GM12872 (cell line): ENCODE data around the gene MYBPHL.

Experiments
- CTCF ChIP-seq: IDR thresholded peaks from 3 replicates; pipeline ENCODE4 v1.5.1; 2011; ENCODE audit warnings: low read depth, mild to moderate bottlenecking, low read length, moderate library complexity; ENCODE audit not compliant: insufficient read depth

The MYBPHL gene

GRCh38 chr1:109306832-109307273 lies at the start of gene MYBPHL:
Gene MYBPHL, minus strand, starts transcription at chr1:109307011. Its CDS starts 20 bp downstream, at chr1:109306991.
- TF ChIP-seq CTCF = no peak

- TF ChIP-seq CTCF = no peak
These were observed 49.7 kb upstream of the MYBPHL start for GRCh38 chr1:109356505-109356904.

GRCh38 chr1:109354929-109355328 lies 48.1 kb upstream of the MYBPHL start:
- no peak for TF ChIP-seq CTCF

GRCh38 chr1:109351457-109351856 lies 44.6 kb upstream of the MYBPHL start:
- no peak for TF ChIP-seq CTCF

- no peak for TF ChIP-seq CTCF
These were observed 43.8 kb upstream of the MYBPHL start for GRCh38 chr1:109350655-109351054.

- no peak for TF ChIP-seq CTCF
These were observed 43.4 kb upstream of the MYBPHL start for GRCh38 chr1:109350182-109350581.

- TF ChIP-seq CTCF = no peak
These were observed 40.7 kb upstream of the MYBPHL start for GRCh38 chr1:109347511-109347910.
